ENCODE data around the gene FRMPD4.

FRMPD4 gene

DNA sequence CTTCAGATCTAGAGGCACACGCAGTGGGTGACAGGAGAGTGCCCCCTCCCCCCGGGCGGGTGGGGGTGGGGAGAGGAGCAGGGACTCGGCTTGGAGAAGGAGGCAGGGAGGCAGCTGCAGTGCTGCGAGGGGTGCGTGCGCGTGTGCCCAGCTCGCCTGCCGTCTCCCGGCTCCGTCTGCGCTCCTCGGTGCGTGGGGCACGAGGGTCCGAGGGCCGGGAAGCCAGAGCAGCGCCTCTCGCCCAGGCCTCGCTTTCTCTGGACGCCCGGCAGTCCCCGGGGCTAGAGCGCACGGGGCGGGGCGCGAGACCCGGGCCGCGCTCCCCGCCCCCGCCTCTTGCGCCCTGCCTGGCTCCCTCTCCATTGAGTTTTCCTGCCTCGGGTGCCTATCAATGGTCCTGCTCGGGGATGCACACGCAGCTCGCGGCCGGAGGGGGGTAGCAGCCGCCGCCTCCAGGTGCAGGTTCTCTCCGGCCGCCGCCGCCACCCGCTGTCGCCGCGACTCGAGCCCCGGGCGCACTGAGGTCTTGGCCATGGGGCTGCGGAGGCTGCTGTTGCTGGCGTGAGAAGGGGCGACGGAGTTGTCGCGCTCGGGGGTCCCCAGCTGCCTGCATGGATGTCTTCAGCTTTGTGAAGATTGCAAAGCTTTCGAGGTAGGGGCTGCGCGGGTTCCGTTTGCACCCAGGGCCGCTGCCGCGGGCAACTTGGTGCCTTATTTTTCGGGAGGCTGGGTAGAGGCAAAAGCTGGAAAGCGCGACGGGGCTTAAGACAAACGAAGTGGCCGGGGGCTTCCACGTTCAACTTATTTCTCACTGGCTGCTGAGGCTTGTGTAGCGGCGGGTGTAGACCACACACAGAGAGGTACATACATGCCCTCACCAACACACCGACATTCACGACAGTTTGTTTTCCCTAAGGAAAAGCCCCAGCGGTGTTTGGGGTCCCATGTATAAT, at the start of gene FRMPD4:
FRMPD4 (plus strand) TSS at position 113 of the 953 bp plus-strand sequence; CDS start at position 612, 499 bp downstream.
- peaks cover 0 to 5% of the 10 kb centered on the region in 2 donors for H3K27me3 ChIP-seq
- DNase-seq, result no peak
- H3K4me1 ChIP-seq, result peaks cover 0 to 10% (median 0%) of the 10 kb centered on the region in 4 donors
- TF ChIP-seq, protein P1, sequence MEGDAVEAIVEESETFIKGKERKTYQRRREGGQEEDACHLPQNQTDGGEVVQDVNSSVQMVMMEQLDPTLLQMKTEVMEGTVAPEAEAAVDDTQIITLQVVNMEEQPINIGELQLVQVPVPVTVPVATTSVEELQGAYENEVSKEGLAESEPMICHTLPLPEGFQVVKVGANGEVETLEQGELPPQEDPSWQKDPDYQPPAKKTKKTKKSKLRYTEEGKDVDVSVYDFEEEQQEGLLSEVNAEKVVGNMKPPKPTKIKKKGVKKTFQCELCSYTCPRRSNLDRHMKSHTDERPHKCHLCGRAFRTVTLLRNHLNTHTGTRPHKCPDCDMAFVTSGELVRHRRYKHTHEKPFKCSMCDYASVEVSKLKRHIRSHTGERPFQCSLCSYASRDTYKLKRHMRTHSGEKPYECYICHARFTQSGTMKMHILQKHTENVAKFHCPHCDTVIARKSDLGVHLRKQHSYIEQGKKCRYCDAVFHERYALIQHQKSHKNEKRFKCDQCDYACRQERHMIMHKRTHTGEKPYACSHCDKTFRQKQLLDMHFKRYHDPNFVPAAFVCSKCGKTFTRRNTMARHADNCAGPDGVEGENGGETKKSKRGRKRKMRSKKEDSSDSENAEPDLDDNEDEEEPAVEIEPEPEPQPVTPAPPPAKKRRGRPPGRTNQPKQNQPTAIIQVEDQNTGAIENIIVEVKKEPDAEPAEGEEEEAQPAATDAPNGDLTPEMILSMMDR (IDR thresholded peaks at IDR 0.05), result no peak
- H3K4me3 ChIP-seq, result peak within 1 kb of the TSS in 1 of 2 donors; percentile 9
- no peak within 1 kb of the TSS for H3K27ac ChIP-seq
- intact Hi-C loops (cut with DNase I; ENCODE audit: low total_unique reads), result no loop called here
- no peaks in the 10 kb centered on the region for H3K36me3 ChIP-seq
- no peaks in the 10 kb centered on the region for H3K9me3 ChIP-seq

DNA sequence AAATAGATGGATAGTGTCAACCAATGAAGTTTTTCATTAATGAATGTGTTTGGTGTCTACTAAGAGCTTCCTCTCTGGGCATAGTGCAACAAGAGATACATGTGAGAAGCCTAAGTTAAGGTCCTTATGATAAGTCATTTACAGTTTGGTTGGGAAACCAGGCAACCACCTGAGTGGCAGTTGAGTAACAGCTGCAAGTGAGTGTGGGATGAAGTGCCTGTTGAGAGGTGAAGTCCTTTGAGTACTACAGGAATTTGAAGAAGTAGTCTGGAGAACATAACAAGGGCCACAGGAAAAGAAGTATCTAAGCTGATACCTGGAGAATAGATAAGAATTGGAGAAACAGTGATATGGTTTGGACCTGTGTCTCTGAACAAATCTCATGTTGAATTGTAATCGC, 48.5 kb upstream of the FRMPD4 start:
- no peaks in the 10 kb centered on the region for H3K4me1 ChIP-seq
- H3K4me3 ChIP-seq, result no peak overlapping the region
- TF ChIP-seq, protein P1 (IDR thresholded peaks at IDR 0.05), result no peak
- H3K27me3 ChIP-seq, result no peaks in the 10 kb centered on the region
- intact Hi-C loops (cut with DNase I; ENCODE audit: low total_unique reads), result no loop called here
- no peaks in the 10 kb centered on the region for H3K36me3 ChIP-seq
- no peak overlapping the region for H3K27ac ChIP-seq
- DNase-seq, result no peak
- no peaks in the 10 kb centered on the region for H3K9me3 ChIP-seq

DNA sequence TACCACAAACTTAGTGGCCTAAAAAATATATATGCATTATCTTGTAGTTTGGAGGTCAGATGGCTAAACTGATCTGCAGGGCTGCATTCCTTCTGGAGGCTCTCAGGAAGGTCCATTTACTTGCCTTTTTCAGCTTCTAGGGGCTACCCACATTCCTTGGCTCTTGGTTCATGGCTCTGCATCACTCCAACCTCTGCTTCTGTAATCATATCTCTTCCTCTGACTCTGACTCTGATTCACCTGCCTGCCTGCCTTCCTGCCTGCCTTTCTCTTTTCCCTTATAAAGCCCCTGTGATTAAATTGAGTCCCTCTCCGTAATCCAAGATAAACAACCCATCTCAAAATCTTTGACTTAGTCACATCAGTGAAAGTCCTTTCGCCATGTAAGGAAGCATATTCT, 25.0 kb upstream of the FRMPD4 start:
- TF ChIP-seq, protein P1 (IDR thresholded peaks at IDR 0.05), result no peak
- no peak overlapping the region for H3K27ac ChIP-seq
- DNase-seq, result no peak
- no peaks in the 10 kb centered on the region for H3K36me3 ChIP-seq
- H3K9me3 ChIP-seq, result no peaks in the 10 kb centered on the region
- H3K4me3 ChIP-seq, result no peak overlapping the region
- H3K4me1 ChIP-seq, result no peaks in the 10 kb centered on the region
- intact Hi-C loops (cut with DNase I; ENCODE audit: low total_unique reads), result no loop called here
- H3K27me3 ChIP-seq, result no peaks in the 10 kb centered on the region

- intact Hi-C loops (cut with DNase I; ENCODE audit: low total_unique reads), result no loop called here
- Histone ChIP-seq H3K27me3 (no peaks in the 10 kb centered on the region), H3K27ac (no peak overlapping the region), H3K9me3 (no peaks in the 10 kb centered on the region), H3K4me1 (no peaks in the 10 kb centered on the region), H3K36me3 (no peaks in the 10 kb centered on the region), H3K4me3 (no peak overlapping the region)
- DNase-seq, result no peak
- TF ChIP-seq, protein P1 (IDR thresholded peaks at IDR 0.05), result no peak
Observed at GRCh38 chrX:12115377-12115776, 22.9 kb upstream of the FRMPD4 start.

DNA sequence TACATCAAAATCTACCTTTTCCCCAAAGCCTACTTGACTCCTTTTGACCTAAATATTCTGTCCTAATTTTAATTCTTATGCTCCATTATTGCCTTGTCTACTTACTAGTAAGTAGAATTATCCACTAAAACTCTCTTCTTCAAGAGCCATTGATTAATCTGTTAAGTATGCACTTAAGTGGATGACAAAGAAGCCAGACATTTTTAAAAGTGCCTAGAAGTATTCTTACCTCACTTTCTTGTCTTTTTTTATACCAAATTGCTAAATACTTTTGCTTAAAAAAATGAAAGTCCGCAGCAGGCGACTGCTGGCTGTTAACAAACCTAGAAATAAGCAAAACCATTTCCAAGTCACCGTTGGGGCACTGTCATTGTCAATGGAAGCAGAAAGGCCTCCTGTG, 20.1 kb upstream of the FRMPD4 start:
- Histone ChIP-seq H3K27me3 (no peaks in the 10 kb centered on the region), H3K36me3 (no peaks in the 10 kb centered on the region), H3K27ac (no peak overlapping the region), H3K4me1 (no peaks in the 10 kb centered on the region), H3K4me3 (no peak overlapping the region), H3K9me3 (no peaks in the 10 kb centered on the region)
- TF ChIP-seq, protein P1 (IDR thresholded peaks at IDR 0.05), result no peak
- intact Hi-C loops (cut with DNase I; ENCODE audit: low total_unique reads), result no loop called here
- DNase-seq, result no peak
